HG03064 (cell line): ENCODE measurements around the gene ZBTB22.
"Not testable (repeated sequence)": the region's sequence is repeated elsewhere in the genome, so short reads cannot be mapped to it uniquely, and the experiment has no call there.

Experiments used
- ATAC-seq: cut with Tn5 transposase; IDR thresholded peaks from one replicate; pipeline ENCODE4 v1.9.1; 2021; ENCODE audit warnings: low read depth; ENCODE audit not compliant: unreplicated experiment

The ZBTB22 gene

DNA sequence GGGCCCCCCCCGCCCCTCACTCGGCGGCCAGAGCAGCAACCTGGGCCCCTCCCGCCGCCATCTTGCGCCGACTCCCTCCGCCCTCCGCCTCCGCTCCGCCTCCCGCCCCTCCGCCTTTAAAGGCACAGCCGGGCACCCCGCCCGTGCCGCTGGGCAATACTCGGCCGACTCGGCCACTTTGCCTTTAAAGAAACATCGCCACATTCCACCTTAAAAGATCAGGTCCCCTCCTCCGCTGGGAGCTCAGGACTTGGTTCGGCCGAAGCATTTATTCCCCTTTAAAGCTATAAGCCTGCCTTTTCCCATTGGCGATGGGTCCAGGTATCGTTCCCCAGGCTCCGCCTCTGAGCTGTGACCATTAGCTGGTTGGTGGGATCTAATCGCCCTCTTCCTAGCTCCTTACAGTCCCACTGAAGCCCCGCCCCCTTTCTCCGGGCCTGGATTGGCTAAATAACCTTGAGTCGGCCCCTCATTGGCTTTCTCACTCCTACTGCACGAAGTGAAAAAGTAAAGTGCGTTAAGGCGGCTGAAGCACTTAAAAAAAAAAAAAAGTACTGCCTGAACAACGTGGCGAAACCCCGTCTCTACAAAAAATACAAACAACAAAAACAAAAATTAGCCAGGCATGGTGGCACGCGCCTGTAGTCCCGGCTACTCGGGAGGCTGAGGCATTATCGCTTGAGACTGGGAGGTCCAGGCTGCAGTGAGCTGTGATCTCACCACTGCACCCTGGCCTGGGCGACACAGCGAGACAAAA lies at the start of gene ZBTB22:
ZBTB22 (minus strand) TSS at position 76 of the 757 bp plus-strand sequence. CDS start 828 bp downstream, outside the sequence.
- peak; percentile 45 for ATAC-seq

- no peak for ATAC-seq
Measured at GRCh38 chr6:33367009-33367714, 49.6 kb upstream of the ZBTB22 start.

- ATAC-seq = not testable (repeated sequence)
Measured at GRCh38 chr6:33365206-33365971, 47.8 kb upstream of the ZBTB22 start.

- not testable (repeated sequence) for ATAC-seq
Measured at GRCh38 chr6:33364475-33365205, 47.1 kb upstream of the ZBTB22 start.

- ATAC-seq = not testable (repeated sequence)
Measured at GRCh38 chr6:33363486-33363885, 45.9 kb upstream of the ZBTB22 start.

DNA sequence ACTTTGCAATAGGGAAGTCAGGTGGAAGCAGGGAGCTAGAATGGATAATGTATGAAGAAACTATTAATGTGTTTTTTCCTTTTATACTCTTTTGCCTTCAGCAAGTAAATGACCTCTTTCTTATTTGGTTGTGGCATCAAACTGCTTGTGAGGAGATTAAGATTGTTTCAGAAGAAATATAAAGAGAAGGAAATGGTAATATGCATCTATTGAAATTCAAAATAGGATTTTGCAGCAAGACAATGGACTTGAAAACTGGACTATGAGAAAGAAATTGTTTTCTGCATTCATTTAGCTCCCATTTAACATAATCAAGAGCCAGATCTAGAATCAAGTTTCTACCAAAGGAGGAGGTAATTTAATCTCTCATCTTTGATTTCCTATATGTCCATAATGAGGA lies 41.8 kb upstream of the ZBTB22 start:
- ATAC-seq = no peak

DNA sequence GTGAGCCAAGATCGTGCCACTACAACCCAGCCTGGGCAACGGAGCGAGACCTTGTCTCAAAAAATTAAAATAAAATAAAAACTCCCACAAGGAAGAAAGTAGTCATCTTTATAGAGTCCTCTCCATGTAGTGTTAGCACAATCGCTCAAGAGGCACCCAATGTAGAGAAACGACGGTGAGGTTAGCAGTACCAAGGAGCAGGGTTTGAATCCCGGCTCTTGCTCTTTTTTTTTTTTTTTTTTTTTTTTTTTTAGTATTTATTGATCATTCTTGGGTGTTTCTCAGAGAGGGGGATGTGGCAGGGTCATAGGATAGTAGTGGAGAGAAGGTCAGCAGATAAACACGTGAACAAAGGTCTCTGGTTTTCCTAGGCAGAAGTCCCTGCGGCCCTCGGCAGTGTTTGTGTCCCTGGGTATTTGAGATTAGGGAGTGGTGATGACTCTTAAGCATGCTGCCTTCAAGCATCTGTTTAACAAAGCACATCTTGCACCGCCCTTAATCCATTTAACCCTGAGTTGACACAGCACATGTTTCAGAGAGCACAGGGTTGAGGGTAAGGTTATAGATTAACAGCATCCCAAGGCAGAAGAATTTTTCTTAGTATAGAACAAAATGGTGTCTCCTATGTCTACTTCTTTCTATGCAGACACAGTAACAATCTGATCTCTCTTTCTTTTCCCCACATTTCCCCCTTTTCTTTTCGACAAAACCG lies 39.8 kb upstream of the ZBTB22 start:
- ATAC-seq = not testable (repeated sequence)

GRCh38 chr6:33356295-33356694 lies 38.8 kb upstream of the ZBTB22 start:
- ATAC-seq = no peak

DNA sequence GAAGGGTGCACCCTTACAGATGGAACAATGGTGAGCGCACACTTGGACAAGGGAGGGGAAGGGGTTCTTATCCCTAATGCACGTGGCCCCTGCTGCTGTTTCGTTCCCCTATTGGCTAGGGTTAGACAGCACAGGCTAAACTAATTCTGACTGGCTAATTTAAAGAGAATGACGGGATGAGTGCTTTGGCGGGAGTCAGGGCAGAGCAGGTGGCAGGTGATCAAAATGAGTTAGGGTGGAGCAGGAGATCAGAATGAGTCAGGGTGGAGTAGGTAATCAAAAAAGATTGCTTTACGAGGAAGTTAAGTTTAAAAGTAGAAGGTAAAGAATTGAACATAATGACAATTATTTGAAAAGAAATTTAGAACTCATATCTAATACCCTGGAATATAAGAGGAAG lies 38.3 kb upstream of the ZBTB22 start:
- not testable (repeated sequence) for ATAC-seq

DNA sequence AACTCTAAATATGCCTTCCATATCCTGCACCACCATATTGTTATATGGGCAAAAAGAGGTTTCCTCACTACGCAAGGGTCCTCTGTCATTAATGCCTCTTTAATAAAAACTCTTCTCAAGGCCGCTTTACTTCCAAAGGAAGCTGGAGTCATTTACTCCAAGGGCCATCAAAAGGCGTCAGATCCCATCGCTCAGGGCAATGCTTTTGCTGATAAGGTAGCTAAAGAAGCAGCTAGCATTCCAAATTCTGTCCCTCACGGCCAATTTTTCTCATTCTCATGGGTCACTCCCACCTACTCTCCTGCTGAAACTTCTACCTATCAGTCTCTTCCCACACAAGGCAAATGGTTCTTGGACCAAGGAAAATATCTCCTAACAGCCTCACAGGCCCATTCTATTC lies 30.3 kb upstream of the ZBTB22 start:
- ATAC-seq = no peak

DNA sequence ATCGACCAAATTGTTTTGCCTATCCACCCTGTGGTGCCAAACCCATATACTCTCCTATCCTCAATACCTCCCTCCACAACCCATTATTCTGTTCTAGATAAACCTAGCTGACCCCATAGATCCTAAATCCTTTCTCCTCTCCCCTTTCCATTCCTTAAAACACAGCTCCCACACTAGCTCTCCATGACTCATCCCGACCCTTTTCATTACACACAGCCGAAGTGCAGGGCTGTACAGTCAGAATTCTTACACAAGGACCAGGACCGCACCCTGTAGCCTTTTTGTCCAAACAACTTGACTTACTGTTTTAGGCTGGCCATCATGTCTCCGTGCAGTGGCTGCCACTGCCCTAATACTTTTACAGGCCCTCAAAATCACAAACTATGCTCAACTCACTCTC lies 29.4 kb upstream of the ZBTB22 start:
- ATAC-seq = not testable (repeated sequence)

GRCh38 chr6:33344701-33345697 lies 27.5 kb upstream of the ZBTB22 start:
- ATAC-seq = no peak

DNA sequence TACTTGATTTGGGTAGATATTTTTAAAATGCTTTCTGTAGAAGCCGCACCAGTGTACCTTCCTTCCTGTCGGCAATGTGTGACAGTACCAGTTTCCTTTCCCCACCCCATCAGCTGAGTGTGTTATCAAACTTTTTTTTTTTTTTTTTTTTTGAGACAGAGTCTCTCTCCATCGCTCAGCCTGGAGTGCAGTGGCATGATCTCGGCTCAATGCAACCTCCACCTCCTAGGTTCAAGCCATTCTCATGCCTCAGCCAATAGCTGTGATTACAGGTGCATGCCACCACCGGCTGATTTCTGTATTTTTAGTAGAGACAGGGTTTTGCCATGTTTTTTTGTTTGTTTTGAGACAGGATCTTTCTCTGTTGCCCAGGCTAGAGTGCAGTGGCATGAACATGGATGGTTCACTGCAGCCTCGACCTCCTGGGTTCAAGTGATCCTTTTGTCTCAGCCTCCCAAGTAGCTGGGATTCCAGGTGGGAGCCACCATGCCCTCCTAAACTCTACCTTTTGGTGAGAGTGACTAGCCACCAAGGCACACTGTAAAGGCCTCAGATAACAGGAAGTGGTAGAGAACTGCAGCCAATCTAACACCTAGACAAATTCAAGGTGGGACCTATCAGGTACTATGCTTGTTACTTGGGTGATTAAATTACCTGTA lies 26.5 kb upstream of the ZBTB22 start:
- ATAC-seq = no peak

DNA sequence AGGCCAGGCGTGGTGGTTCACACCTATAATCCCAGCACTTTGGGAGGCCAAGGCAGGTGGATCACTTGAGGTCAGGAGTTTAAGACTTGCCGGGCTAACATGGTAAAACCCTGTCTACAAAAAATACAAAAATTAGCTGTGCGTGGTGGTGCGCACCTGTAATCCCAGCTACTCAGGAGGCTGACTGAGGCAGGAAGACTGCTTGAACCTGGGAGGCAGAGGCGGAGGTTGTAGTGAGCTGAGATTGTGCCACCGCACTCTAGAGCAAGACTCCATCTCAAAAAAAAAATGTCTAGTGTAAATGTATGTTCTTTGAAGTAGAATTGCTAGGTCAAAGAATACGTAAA lies 26.0 kb upstream of the ZBTB22 start:
- ATAC-seq = not testable (repeated sequence)

DNA sequence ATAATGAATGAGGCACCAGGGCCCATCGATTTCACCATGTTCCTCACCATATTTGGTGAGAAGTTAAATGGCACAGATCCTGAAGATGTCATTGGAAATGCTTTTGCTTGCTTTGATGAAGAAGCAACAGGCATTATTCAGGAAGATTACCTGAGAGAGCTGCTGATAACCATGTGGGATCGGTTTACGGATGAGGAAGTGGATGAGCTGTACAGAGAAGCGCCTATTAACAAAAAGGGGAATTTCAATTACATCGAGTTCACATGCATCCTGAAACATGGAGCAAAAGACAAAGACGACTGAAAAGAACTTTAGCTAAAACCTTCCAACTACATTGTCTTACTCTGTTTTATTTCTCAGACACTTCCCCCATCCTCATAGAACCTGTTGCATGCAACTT lies 21.6 kb upstream of the ZBTB22 start:
- ATAC-seq = no peak

GRCh38 chr6:33336495-33336894 lies 19.0 kb upstream of the ZBTB22 start:
- ATAC-seq = no peak

DNA sequence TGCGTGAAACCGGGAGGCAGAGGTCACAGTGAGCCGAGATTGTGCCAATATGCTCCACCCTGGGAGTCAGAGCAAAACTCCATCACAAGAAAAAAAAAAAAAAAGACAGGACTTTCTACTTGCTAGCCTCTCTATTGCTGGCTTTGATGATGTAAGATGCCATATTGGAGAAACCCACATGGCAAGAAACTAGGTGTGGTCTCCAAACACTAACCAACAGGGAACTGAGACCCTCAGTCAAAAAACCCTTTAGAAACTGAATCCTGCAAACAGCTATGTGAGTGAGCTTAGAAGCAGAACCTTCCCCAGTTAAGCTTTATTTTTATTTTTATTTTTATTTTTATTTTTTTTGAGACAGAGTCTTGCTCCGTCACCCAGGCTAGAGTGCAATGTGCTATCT lies 18.4 kb upstream of the ZBTB22 start:
- ATAC-seq = no peak

DNA sequence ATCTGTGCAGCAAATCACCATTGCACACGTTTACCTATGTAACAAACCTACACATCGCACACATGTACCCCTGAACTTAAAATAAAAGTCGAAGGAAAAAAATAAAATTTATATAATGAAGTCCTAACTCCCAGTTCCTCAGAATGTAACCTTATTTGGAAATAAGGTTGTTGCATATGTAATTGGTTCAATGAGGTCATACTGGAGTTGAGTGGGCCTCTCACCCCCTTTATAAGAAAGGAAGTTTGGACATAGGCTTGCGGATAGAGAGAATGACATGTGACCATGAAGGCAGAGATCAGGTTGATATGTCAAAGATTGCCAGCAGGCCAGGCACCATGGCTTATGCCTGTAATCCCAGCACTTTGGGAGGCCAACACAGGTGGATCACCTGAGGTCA lies 16.1 kb upstream of the ZBTB22 start:
- ATAC-seq = no peak
